Activated T-helper 1 cell treated with anti-CD3 and anti-CD28 coated beads, Interleukin-2, amount 50 U/mL, for 16 hours (primary cell): ENCODE measurements around the gene GAK.
"Not testable (repeated sequence)": the region's sequence is repeated elsewhere in the genome, so short reads cannot be mapped to it uniquely, and the experiment has no call there.

Experiments used
- DNase-seq, 2 donors: peaks; one replicate each; pipeline ENCODE4 v3.0.0-alpha.2; 2020; ENCODE audit warnings: low read depth in 1 of 2, low spot score in 1 of 2

GAK gene

GRCh38 chr4:819401-820229 lies 112.5 kb downstream of the GAK start:
- no peak for DNase-seq

GRCh38 chr4:818106-818921 lies 113.8 kb downstream of the GAK start:
- no peak for DNase-seq

- DNase-seq: no peak
These were observed 116.5 kb downstream of the GAK start for GRCh38 chr4:815464-816146.

- DNase-seq: no peak
These were observed 117.7 kb downstream of the GAK start for GRCh38 chr4:814312-814850.

- no peak for DNase-seq
These were observed 118.2 kb downstream of the GAK start for GRCh38 chr4:813900-814299.

GRCh38 chr4:808860-809570 lies 123.1 kb downstream of the GAK start:
- no peak for DNase-seq

GRCh38 chr4:807792-808191 lies 124.3 kb downstream of the GAK start:
- DNase-seq: no peak

- DNase-seq: not testable (repeated sequence)
These were observed 125.1 kb downstream of the GAK start for GRCh38 chr4:806979-807378.

GRCh38 chr4:804804-805203 lies 127.3 kb downstream of the GAK start:
- DNase-seq: no peak

GRCh38 chr4:803884-804283 lies 128.2 kb downstream of the GAK start:
- no peak for DNase-seq

GRCh38 chr4:801436-802124 lies 130.5 kb downstream of the GAK start:
- DNase-seq: no peak
